Measurements from ENCODE around the gene MBD2. TPM values are rescaled to one million over a fixed set of nuclear protein-coding genes. Genes with fewer than 3 reads are reported as not detected.

The MBD2 gene
- total RNA-seq, 1 experiment from 2014 or later, result 53.3 TPM

DNA sequence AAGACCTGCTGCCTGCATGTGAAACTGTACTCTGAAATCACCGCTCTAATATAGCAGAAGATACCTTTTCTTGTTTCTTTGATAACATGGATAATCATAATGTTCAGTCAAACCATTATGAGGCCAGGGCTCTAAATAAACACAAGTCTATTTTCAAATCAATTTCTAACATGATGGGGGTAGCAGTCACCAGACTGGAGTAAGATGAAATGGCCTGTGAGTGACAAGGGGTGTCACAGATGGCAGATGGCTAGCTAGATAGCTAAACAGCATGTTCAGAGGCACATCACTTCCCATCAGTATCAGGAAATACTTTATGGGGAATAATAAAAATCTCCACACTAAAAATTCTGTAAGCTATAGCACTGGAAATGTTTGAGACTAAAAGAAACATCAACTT lies 14.0 kb downstream of the MBD2 start:
- TF ChIP-seq, protein P1, sequence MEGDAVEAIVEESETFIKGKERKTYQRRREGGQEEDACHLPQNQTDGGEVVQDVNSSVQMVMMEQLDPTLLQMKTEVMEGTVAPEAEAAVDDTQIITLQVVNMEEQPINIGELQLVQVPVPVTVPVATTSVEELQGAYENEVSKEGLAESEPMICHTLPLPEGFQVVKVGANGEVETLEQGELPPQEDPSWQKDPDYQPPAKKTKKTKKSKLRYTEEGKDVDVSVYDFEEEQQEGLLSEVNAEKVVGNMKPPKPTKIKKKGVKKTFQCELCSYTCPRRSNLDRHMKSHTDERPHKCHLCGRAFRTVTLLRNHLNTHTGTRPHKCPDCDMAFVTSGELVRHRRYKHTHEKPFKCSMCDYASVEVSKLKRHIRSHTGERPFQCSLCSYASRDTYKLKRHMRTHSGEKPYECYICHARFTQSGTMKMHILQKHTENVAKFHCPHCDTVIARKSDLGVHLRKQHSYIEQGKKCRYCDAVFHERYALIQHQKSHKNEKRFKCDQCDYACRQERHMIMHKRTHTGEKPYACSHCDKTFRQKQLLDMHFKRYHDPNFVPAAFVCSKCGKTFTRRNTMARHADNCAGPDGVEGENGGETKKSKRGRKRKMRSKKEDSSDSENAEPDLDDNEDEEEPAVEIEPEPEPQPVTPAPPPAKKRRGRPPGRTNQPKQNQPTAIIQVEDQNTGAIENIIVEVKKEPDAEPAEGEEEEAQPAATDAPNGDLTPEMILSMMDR (IDR thresholded peaks at IDR 0.05), result no peak
- TF ChIP-seq SIN3A (IDR thresholded peaks at IDR 0.05; ENCODE audit: borderline replicate concordance, insufficient read depth, low read depth, low read length) (no peak), TCF7L2 (IDR thresholded peaks at IDR 0.05; ENCODE audit: low read depth, low read length) (no peak), POLR2AphosphoS5 (IDR thresholded peaks at IDR 0.05; ENCODE audit: low read depth, low read length) (no peak)
- TF ChIP-seq, protein P2, sequence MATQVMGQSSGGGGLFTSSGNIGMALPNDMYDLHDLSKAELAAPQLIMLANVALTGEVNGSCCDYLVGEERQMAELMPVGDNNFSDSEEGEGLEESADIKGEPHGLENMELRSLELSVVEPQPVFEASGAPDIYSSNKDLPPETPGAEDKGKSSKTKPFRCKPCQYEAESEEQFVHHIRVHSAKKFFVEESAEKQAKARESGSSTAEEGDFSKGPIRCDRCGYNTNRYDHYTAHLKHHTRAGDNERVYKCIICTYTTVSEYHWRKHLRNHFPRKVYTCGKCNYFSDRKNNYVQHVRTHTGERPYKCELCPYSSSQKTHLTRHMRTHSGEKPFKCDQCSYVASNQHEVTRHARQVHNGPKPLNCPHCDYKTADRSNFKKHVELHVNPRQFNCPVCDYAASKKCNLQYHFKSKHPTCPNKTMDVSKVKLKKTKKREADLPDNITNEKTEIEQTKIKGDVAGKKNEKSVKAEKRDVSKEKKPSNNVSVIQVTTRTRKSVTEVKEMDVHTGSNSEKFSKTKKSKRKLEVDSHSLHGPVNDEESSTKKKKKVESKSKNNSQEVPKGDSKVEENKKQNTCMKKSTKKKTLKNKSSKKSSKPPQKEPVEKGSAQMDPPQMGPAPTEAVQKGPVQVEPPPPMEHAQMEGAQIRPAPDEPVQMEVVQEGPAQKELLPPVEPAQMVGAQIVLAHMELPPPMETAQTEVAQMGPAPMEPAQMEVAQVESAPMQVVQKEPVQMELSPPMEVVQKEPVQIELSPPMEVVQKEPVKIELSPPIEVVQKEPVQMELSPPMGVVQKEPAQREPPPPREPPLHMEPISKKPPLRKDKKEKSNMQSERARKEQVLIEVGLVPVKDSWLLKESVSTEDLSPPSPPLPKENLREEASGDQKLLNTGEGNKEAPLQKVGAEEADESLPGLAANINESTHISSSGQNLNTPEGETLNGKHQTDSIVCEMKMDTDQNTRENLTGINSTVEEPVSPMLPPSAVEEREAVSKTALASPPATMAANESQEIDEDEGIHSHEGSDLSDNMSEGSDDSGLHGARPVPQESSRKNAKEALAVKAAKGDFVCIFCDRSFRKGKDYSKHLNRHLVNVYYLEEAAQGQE (IDR thresholded peaks at IDR 0.05; ENCODE audit: insufficient read depth in 1 of 2, low read depth in 2 of 2, low read length in 1 of 2), result no peak
- in situ Hi-C loops (cut with HindIII; ENCODE audit: low pct_unique_long_range_greater_than_20kb, low sequenced_read_pairs) (no loop called here), intact Hi-C loops (cut with micrococcal nuclease; ENCODE audit: unreplicated experiment) (no loop called here)
- Histone ChIP-seq H3K27ac (ENCODE audit: low read length) (no peak overlapping the region), H3K9me3 (ENCODE audit: control insufficient read depth, insufficient read depth, low read depth, low read length) (no peaks in the 10 kb centered on the region), H3K4me1 (ENCODE audit: control insufficient read depth, insufficient read depth, low read length) (no peaks in the 10 kb centered on the region), H3K36me3 (ENCODE audit: control insufficient read depth, insufficient read depth, low read length) (no peaks in the 10 kb centered on the region), H3K4me3 (ENCODE audit: low read depth in 2 of 2, low read length in 2 of 2) (no peak overlapping the region), H3K27me3 (ENCODE audit: control insufficient read depth, insufficient read depth, low read length) (no peaks in the 10 kb centered on the region)
- ATAC-seq, result no peak
- BruUV-seq (replicated peaks), result no TSS peak
- DNase-seq (ENCODE audit: low read depth, low spot score), result no peak
- POLR2A ChIA-PET, result no interaction called here
- CTCF ChIA-PET, result no interaction called here

DNA sequence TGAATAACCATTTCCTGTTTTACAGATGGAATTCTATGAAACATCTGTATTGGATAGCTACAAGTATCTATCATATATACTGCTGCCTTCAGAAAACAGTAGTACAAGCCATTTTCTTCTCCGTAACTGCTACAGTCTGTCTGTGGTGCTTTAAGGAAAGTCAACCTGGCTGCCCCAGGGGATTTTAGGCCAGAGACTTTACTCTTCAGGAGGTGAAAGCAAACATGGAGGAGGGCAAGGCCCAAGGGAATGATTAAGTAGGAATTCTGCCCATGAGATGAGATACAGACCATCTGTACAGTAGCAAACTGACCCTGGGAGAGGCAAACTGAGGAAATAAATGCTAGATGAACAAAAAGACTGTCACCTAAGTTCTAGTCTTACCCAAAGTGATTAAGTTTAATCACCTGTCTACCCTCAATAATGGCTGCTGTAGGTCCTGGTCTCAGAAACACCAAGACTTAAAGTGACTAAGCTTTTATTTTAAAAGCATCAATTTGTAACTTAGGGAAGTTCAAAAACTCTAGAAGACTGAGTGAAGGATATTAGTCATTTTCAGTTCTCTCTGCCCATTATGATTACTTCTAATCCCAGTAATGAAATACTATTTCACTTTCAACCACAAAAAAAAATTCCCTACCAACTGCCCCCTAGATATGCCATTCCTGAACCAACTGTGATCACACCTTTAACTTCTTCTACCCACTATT lies 14.8 kb downstream of the MBD2 start:
- no peaks in the 10 kb centered on the region for H3K4me1 ChIP-seq (ENCODE audit: control insufficient read depth, insufficient read depth, low read length)
- H3K36me3 ChIP-seq (ENCODE audit: control insufficient read depth, insufficient read depth, low read length), result no peaks in the 10 kb centered on the region
- DNase-seq (ENCODE audit: low read depth, low spot score) (no peak), ATAC-seq (no peak)
- TF ChIP-seq TCF7L2 (IDR thresholded peaks at IDR 0.05; ENCODE audit: low read depth, low read length), result no peak
- no peak for TF ChIP-seq POLR2AphosphoS5 (IDR thresholded peaks at IDR 0.05; ENCODE audit: low read depth, low read length)
- TF ChIP-seq, protein P1 (IDR thresholded peaks at IDR 0.05), result no peak
- TF ChIP-seq, protein P2 (IDR thresholded peaks at IDR 0.05; ENCODE audit: insufficient read depth in 1 of 2, low read depth in 2 of 2, low read length in 1 of 2), result no peak
- no peak for TF ChIP-seq SIN3A (IDR thresholded peaks at IDR 0.05; ENCODE audit: borderline replicate concordance, insufficient read depth, low read depth, low read length)
- no peaks in the 10 kb centered on the region for H3K9me3 ChIP-seq (ENCODE audit: control insufficient read depth, insufficient read depth, low read depth, low read length)
- no peaks in the 10 kb centered on the region for H3K27me3 ChIP-seq (ENCODE audit: control insufficient read depth, insufficient read depth, low read length)
- intact Hi-C loops (cut with micrococcal nuclease; ENCODE audit: unreplicated experiment) (no loop called here), in situ Hi-C loops (cut with HindIII; ENCODE audit: low pct_unique_long_range_greater_than_20kb, low sequenced_read_pairs) (no loop called here)
- H3K27ac ChIP-seq (ENCODE audit: low read length), result no peak overlapping the region
- BruUV-seq (replicated peaks), result no TSS peak
- no peak overlapping the region for H3K4me3 ChIP-seq (ENCODE audit: low read depth in 2 of 2, low read length in 2 of 2)
- POLR2A ChIA-PET, result no interaction called here
- CTCF ChIA-PET, result no interaction called here
